GM12872 (cell line): ENCODE results near the gene ANKRD6.

Experiments used
- TF ChIP-seq, protein P1 (sequence below): IDR thresholded peaks from 3 replicates; pipeline ENCODE4 v1.5.1; 2011; ENCODE audit warnings: low read depth, mild to moderate bottlenecking, low read length, moderate library complexity; ENCODE audit not compliant: insufficient read depth

The ANKRD6 gene

DNA sequence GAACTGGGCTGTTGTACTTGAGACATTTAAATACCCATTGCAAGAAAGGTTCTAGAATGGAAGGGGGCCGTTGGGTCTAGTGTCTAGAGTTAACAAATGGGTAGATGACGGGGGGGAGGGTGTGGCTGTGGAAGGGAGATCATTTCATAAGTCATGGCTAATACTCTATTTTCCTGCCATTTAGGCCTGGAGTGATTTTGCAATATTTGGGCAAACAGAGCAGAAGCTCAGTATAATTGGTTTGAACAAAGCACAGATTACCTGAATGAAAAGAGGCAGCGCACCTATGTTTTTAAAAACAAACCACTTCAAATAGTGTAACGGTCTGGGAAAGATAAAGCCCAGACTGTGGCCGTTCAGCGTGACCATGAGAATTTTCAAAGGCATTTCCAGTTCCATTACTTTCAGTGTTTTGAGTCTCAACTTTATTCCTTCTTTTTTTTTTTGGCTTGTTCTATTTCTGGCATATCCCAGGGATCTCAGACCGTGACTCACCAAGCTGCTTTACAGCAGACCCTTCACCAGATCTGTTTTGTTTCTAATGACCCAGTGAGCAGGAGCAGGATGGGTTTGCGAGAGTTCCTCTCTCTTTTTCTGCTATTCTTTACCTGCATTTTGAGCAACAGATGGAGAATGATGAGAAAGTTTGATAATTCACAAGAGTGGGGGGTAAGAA lies 131.9 kb downstream of the ANKRD6 start:
- TF ChIP-seq, protein P1, sequence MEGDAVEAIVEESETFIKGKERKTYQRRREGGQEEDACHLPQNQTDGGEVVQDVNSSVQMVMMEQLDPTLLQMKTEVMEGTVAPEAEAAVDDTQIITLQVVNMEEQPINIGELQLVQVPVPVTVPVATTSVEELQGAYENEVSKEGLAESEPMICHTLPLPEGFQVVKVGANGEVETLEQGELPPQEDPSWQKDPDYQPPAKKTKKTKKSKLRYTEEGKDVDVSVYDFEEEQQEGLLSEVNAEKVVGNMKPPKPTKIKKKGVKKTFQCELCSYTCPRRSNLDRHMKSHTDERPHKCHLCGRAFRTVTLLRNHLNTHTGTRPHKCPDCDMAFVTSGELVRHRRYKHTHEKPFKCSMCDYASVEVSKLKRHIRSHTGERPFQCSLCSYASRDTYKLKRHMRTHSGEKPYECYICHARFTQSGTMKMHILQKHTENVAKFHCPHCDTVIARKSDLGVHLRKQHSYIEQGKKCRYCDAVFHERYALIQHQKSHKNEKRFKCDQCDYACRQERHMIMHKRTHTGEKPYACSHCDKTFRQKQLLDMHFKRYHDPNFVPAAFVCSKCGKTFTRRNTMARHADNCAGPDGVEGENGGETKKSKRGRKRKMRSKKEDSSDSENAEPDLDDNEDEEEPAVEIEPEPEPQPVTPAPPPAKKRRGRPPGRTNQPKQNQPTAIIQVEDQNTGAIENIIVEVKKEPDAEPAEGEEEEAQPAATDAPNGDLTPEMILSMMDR, result no peak

GRCh38 chr6:89566008-89566800 lies 133.3 kb downstream of the ANKRD6 start:
- TF ChIP-seq, protein P1, result no peak

DNA sequence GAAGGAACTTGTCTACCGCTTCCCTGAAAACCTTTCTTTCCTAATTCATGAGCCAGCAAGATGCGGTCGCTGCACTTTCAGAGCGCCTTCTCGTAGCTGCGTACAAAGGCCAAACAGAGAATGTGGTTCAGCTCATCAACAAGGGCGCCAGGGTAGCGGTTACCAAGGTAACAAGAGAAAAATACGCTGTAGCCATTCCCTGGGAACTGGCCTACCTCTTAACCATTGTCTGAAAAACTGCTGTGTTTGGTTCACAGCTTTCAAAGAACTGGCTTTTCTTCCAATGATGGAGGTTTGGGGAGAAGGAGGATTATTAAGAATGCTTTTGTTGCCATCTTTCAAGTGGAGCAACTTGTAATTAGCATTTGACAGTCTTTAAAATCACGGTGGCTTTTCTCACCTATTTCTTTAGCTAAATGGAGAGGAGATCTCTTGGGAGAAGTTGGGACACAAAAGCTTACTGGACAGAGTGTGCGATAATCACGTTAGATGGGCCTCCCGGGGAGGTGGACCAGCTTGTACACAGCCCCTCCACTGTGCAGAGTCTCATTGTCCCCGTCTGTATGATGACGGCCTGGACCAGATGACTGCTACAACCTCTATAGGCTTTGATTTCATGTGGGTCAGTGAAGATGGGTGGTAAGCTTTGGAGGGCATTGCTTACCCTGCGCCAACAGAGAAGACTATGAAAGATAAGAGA lies 134.1 kb downstream of the ANKRD6 start:
- TF ChIP-seq, protein P1, result no peak

GRCh38 chr6:89567630-89568390 lies 134.9 kb downstream of the ANKRD6 start:
- TF ChIP-seq, protein P1, result no peak

GRCh38 chr6:89574910-89575561 lies 142.1 kb downstream of the ANKRD6 start:
- TF ChIP-seq, protein P1, result no peak

DNA sequence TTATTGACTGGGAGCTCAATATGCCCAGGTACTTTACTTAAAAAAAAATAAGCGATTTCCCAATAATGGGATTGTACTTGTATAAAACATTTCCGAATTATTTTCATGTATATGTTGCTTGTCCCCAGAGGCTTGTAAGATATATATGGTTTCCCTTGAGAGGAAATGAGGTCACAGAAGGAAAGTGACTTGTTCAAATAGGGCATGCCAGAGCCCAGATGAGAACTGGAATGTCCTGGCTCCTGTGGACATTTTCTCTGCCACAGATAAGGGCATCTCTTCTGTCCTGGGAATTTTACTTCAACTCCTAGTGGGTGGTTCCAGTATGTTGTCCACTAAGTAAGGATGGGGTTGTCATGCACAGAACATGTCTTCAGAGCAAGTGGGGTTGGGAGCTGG lies 142.6 kb downstream of the ANKRD6 start:
- TF ChIP-seq, protein P1, result no peak
